Keratinocyte (primary cell): ENCODE data around the gene KLHL25.

Experiments
- CTCF ChIP-seq, 3 experiments: IDR thresholded peaks in 1 of 3; conservative IDR thresholded peaks in 1 of 3; optimal IDR thresholded peaks in 1 of 3; 2 replicates in 2 of 3; 3 replicates in 1 of 3; pipeline versions ENCODE3 to v1.5.1; 2011; ENCODE audit warnings: low read length in 3 of 3, mild to moderate bottlenecking in 3 of 3, moderate library complexity in 2 of 3, control low read depth in 1 of 3, inconsistent platforms in 1 of 3; ENCODE audit not compliant: insufficient read depth in 2 of 3; ENCODE audit errors: extremely low read depth in 1 of 3
- EZH2 ChIP-seq: IDR thresholded peaks from one replicate; pipeline ENCODE4 v1.6.1; 2012; ENCODE audit warnings: inconsistent platforms, mild to moderate bottlenecking, low read length, moderate library complexity

GRCh38 chr15:85742186-85742821 is 52.4 kb downstream of the KLHL25 start:
- no peak for TF ChIP-seq CTCF (optimal IDR thresholded peaks at IDR 0.05 in 1 of 3, IDR thresholded peaks at IDR 0.05 in 1 of 3, conservative IDR thresholded peaks at IDR 0.05 in 1 of 3; ENCODE audit: extremely low read depth in 1 of 3, insufficient read depth in 2 of 3, low read length in 3 of 3)
- no peak for TF ChIP-seq EZH2
